Activated T-cell treated with anti-CD3 and anti-CD28 coated beads, Interleukin-2, amount 50 U/mL, for 24 hours (primary cell): ENCODE data around the gene FSD1.

Experiments
- DNase-seq: peaks from one replicate; pipeline ENCODE4 v3.0.0-alpha.2; 2020
- H3K27ac Mint-ChIP-seq: 2 replicates; pipeline ENCODE4 v1.8.0; 2020; ENCODE audit warnings: mild to moderate bottlenecking, mixed read lengths
- H3K27me3 Mint-ChIP-seq: 2 replicates; pipeline ENCODE4 v1.8.0; 2020; ENCODE audit warnings: mixed read lengths
- H3K36me3 Mint-ChIP-seq: 2 replicates; pipeline ENCODE4 v1.8.0; 2020; ENCODE audit warnings: low read depth, mixed read lengths
- H3K4me1 Mint-ChIP-seq: 2 replicates; pipeline ENCODE4 v1.8.0; 2020; ENCODE audit warnings: low read depth, mixed read lengths
- H3K4me3 Mint-ChIP-seq: 2 replicates; pipeline ENCODE4 v1.8.0; 2020; ENCODE audit warnings: mild to moderate bottlenecking, moderate library complexity, mixed read lengths
- H3K9me3 Mint-ChIP-seq: 2 replicates; pipeline ENCODE4 v1.8.0; 2020; ENCODE audit warnings: mixed read lengths

Gene FSD1

DNA sequence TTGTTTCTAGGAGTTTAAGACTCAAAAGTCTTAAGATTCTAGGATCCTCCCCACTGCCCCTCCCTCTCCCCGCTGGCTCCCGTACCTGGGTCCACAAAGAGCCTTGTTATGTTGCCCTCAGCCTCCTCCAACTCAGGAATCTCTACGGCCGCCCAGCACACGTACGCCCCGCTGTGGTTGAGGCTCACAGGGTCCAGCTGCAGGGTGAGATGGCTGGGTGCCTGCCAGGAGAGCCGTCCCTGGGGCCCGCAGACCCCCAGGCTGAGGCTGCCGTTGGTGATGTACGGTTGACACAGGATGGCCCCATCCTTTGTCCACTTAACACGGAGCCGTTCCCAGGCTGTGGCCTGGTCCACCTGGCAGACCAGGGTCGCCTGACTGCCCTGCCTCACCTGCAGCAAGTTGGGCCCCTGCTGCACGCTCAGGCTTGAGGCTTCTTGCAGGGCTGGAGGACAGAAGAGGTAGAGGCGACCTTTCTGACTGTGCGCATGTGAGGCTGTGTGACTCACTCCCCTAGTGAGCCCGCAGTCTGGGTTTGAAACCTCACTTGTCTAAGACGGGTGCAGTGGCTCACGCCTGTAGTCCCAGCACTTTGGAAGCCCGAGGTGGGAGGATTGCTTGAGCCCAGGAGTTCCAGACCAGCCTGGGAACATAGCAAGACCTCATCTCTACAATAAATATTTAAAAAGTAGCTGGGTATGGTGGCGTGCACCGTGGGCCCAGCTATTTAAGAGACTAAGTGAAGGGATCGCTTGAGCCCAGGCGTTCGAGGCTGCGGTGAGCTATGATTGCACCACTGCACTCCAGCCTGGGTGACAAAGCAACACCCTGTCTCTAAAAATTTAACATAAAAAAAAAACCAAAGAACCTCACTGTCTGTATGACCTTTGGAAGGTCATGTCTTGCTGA is 6.2 kb upstream of the FSD1 start:
- H3K4me3 Mint-ChIP-seq: no peak overlapping the region
- peak; percentile 50 for DNase-seq
- H3K4me1 Mint-ChIP-seq: peaks cover 30% of the 10 kb centered on the region
- no peaks in the 10 kb centered on the region for H3K9me3 Mint-ChIP-seq
- peaks cover 2% of the 10 kb centered on the region for H3K36me3 Mint-ChIP-seq
- no peak overlapping the region for H3K27ac Mint-ChIP-seq
- no peaks in the 10 kb centered on the region for H3K27me3 Mint-ChIP-seq

DNA sequence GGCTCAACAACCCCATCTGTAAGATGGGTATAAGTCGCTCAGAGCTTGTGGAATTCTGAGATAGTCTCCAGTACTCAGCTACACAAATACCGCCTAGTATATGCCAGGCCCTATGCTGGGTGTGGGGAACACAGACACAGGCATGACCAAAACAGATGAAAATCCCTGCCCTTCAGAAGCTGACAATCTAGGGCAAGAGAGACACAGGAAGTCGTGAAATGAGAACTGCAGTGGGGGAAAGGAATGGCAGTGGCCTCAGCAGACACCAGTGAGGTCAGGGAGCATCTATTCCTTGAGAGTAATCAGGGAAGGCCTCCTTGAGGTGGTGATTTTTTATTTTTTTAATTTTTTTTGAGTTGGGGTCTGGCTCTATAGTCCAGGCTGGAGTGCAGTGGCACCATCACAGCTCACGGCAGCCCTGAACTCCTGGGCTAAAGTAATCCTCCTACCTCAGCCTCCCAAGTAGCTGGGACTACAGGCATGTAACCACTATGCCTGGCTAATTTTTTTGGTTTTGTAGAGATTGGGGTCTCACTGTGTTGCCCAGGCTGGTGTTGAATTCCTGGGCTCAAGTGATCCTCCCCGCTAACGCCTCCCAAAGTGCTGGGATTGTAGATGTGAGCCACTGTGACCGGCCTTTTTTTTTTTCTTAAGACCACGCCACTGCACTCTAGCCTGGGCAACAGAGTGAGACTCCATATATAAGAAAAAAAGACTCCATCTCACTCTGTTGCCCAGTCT is 5.4 kb upstream of the FSD1 start:
- Mint-ChIP-seq H3K4me1 (peaks cover 35% of the 10 kb centered on the region), H3K9me3 (no peaks in the 10 kb centered on the region), H3K36me3 (peaks cover 2% of the 10 kb centered on the region), H3K27ac (no peak overlapping the region), H3K4me3 (no peak overlapping the region), H3K27me3 (no peaks in the 10 kb centered on the region)
- no peak for DNase-seq

DNA sequence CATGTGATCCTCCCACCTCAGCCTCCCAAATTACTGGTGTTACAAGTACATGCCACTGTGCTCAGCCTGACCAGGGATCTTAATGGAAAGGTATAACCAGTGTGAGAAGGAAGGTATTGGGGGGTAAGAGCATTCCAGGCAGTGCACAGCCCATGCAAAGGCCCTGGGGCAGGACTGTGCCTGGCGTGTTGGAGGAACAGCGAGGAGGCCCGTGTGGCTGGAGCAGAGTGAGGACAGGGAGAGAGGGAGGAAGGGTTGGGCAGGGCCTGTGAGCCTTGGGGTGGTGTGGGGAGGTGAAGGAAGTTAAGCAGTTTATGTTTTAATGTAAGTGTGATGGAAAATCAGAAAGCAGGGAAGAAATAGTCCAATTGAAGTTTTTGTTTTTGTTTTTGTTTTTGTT is 3.8 kb upstream of the FSD1 start:
- no peaks in the 10 kb centered on the region for H3K36me3 Mint-ChIP-seq
- peaks cover 42% of the 10 kb centered on the region for H3K4me1 Mint-ChIP-seq
- no peaks in the 10 kb centered on the region for H3K27me3 Mint-ChIP-seq
- H3K4me3 Mint-ChIP-seq: no peak overlapping the region
- DNase-seq: no peak
- no peak overlapping the region for H3K27ac Mint-ChIP-seq
- no peaks in the 10 kb centered on the region for H3K9me3 Mint-ChIP-seq

DNA sequence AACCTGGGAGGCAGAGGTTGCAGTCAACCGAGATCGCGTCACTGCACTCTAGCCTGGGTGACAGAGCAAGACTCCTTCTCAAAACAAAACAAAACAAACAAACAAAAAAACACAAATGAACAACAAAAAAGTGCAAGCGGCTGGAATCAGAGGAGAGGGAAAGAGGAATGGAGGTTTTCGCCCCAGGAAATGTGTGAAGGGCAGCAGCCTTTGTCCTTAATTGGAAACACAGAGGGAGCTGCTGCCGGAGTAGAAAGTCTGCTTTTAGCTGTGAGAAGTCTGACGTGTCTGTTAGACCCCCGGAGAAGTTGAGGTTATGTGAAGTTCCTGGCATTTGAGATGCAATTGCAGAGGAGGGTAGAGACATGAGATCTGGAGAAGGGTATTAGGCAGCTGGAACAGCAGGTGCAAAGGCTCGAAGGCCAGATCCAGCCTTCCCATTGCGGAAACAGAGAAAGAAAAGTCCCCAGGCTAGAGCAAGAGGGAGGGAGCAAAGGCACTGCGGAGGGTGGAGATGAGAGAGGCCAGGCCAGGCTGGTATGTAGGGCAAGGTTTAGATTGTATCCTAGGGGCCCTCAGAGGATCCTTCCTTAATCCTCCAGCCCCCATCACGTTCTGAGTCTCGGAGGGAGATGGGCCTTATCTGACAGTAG is 2.7 kb upstream of the FSD1 start:
- Mint-ChIP-seq H3K4me1 (peaks cover 42% of the 10 kb centered on the region), H3K36me3 (no peaks in the 10 kb centered on the region), H3K9me3 (no peaks in the 10 kb centered on the region), H3K27me3 (no peaks in the 10 kb centered on the region), H3K4me3 (peak overlapping the region; percentile 73), H3K27ac (peak overlapping the region; percentile 89)
- DNase-seq: no peak

DNA sequence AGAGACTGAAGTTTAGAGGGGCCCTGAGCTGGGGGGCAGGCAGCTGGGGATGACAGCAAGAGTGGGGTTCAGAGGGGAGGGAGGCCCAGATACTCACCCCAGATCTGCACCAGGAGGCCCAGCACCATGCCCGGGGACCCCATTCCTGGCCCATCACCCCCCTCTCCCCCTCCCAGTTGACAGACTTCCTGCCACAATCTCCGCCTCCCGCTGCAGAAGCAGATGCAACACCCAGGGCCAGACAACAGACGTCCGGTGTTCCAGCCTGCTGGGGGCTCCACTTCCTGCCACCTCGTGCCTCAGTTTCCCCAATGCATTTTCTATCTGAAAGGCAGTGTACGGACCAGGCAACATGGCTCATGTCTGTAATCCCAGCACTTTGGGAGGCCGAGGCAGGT is 2.2 kb upstream of the FSD1 start, which contains the start of gene TMIGD2:
TSS of gene TMIGD2 (minus strand) at position 147 of the 398 bp plus-strand sequence. CDS start at position 143, 4 bp downstream.
- H3K9me3 Mint-ChIP-seq: no peaks in the 10 kb centered on the region
- peak; percentile 54 for DNase-seq
- H3K4me3 Mint-ChIP-seq: peak within 1 kb of the TSS; percentile 73
- peak within 1 kb of the TSS; percentile 89 for H3K27ac Mint-ChIP-seq
- H3K36me3 Mint-ChIP-seq: no peaks in the 10 kb centered on the region
- H3K4me1 Mint-ChIP-seq: peaks cover 42% of the 10 kb centered on the region
- H3K27me3 Mint-ChIP-seq: no peaks in the 10 kb centered on the region

DNA sequence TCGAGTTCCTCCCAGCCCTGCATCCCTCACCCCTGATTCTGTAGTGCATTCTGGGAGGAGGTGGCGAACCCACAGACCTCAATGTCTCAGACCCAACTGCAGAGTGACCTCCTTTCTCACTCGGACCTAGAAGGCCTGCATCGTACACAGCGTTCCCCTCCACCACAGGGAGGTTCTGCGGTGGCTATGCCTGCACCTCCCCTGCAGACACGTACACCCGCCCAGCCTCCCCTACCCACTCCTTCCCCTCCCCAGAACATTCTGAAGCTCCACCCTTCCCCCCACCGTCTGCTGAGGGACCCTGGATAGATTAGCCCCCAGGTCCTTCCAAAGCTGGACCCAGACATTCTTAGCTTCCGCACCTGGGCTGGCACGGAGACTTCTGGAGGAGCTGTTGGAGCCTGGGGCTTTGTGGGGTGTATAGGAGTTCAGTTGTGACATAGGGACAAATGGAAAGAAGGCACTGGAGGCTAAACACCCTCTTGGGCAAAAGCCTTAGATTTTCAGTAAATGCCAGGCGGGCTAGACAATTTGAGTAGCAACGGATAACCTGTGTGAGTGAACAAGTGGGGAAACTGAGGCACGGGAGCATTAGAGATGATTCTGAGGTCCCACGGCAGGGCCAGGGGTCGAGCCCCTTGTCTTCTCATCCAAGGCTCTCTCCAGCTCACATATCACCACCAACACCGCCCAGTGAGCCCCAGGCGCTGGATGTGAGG is 420 bp upstream of the FSD1 start:
- no peaks in the 10 kb centered on the region for H3K36me3 Mint-ChIP-seq
- H3K27me3 Mint-ChIP-seq: no peaks in the 10 kb centered on the region
- H3K27ac Mint-ChIP-seq: peak overlapping the region; percentile 59
- H3K4me1 Mint-ChIP-seq: peaks cover 31% of the 10 kb centered on the region
- peak overlapping the region; percentile 61 for H3K4me3 Mint-ChIP-seq
- no peaks in the 10 kb centered on the region for H3K9me3 Mint-ChIP-seq
- no peak for DNase-seq

DNA sequence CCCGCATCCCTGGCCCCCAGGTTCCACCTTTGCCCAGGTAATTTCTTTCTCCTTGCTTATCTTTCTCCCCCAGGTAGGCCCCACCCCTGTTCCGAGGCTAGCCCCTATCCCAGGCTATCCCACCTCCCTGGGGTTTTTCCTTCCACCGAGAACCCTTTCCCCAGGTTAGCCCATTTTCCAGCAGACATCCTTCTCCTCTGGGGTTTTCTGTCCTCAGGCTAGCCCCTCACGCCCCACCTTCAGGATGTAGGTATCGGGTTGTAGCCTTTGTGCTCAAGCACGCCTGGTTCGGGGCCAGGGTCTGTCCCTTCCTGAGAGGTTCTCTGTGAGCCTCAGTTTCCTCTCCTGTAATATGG is 837 bp downstream of the FSD1 start:
- H3K27me3 Mint-ChIP-seq: no peaks in the 10 kb centered on the region
- H3K4me3 Mint-ChIP-seq: peak overlapping the region; percentile 60
- H3K4me1 Mint-ChIP-seq: peaks cover 31% of the 10 kb centered on the region
- H3K9me3 Mint-ChIP-seq: no peaks in the 10 kb centered on the region
- H3K27ac Mint-ChIP-seq: peak overlapping the region; percentile 29
- no peaks in the 10 kb centered on the region for H3K36me3 Mint-ChIP-seq
- no peak for DNase-seq

DNA sequence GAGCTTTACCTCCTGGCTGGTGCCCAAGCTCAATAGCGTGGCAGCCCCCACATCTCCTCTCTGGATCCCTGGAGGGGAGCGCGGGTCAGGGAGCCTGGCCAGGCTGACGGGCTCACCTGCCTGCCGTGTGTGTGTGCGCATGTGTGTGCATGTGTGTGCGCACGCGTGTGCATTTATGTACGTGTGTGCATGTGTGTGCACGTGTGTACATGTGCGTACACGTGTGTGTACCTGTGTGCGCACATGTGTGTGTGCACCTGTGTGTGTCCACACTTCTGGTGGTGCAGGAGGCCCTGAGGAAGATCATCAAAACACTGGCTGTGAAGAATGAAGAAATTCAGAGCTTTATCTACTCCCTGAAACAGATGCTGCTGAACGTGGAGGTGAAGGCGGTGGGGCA is 1.3 kb downstream of the FSD1 start:
- Mint-ChIP-seq H3K27ac (peak overlapping the region; percentile 29), H3K36me3 (no peaks in the 10 kb centered on the region)

DNA sequence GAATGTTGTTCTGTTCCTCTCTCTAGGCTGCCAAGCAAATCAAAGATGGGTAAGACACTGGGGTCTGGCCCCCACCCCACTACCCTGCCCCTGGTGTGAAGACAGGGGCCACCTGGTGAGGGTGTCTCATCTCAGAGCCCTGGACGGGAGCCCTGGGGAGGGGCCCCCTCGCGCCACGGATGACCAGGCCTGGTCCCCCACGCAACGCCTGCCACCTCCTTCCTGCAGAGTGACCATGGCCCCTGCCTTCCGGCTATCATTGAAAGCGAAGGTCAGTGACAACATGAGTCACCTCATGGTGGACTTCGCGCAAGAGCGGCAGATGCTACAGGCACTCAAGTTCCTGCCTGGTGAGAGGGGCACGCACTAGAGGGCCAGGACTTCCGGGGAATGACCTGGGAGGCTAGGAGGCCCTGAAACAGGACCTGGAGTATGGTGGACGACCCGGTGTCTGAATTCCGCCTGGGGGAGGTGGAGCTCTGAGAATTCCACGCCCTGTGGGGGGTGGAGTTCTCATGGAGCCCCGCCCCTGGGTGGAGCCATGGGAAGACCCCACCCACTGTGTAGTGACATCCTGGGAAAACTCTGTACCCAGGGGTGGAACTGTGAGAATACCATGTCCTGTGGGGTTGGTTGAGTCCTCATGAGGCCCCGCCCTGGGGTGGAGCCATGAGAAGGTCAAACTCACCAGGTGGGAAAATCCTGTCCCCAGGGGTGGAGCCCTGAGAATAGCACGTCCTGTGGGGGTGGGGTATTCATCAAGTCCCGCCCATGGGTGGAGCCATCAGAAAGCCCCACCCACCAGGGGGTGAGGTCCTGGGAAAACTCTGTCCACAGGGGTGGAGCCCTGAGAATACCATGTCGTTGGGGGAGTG is 6.1 kb downstream of the FSD1 start:
- no peak overlapping the region for H3K27ac Mint-ChIP-seq
- H3K36me3 Mint-ChIP-seq: peaks cover 4% of the 10 kb centered on the region
- DNase-seq: peak; percentile 49
- peaks cover under 1% of the 10 kb centered on the region for H3K4me1 Mint-ChIP-seq
- H3K4me3 Mint-ChIP-seq: no peak overlapping the region
- no peaks in the 10 kb centered on the region for H3K27me3 Mint-ChIP-seq
- no peaks in the 10 kb centered on the region for H3K9me3 Mint-ChIP-seq

More for the DNA sequence above, 1.3 kb downstream of the FSD1 start:
- Mint-ChIP-seq H3K9me3 (no peaks in the 10 kb centered on the region), H3K4me1 (peaks cover 29% of the 10 kb centered on the region), H3K27me3 (no peaks in the 10 kb centered on the region), H3K4me3 (peak overlapping the region; percentile 60)
- no peak for DNase-seq

DNA sequence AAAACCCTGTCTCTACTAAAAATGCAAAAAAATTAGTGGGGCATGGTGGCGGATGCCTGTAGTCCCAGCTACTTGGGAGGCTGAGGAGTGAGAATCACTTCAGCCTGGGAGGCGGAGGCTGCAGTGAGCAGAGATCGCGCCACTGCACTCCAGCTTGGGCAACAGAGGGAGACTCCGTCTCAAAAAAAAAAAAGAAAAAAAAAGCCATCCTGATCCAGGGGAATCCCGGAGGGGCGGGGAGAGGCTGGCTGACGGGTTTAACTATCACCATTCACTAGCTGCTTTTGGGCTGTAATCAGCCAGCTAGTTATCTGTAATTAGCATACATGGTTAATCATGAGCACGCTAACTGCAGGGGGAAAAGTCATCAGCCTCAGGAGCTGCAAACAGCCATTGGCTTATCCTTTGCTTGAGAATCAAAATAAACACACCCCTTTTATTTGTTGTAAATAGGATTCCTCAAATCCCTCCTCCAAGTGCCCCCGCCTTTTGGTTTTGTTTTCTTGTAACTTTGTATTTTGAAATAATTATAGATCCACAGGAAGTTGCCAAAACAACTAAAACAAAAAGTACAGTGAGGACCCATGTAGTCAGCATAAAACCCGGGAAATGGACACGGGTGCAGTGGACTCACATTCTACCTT is 9.6 kb downstream of the FSD1 start:
- DNase-seq: no peak
- Mint-ChIP-seq H3K27ac (no peak overlapping the region), H3K4me3 (no peak overlapping the region), H3K27me3 (no peaks in the 10 kb centered on the region), H3K9me3 (no peaks in the 10 kb centered on the region), H3K4me1 (no peaks in the 10 kb centered on the region), H3K36me3 (peaks cover 4% of the 10 kb centered on the region)

DNA sequence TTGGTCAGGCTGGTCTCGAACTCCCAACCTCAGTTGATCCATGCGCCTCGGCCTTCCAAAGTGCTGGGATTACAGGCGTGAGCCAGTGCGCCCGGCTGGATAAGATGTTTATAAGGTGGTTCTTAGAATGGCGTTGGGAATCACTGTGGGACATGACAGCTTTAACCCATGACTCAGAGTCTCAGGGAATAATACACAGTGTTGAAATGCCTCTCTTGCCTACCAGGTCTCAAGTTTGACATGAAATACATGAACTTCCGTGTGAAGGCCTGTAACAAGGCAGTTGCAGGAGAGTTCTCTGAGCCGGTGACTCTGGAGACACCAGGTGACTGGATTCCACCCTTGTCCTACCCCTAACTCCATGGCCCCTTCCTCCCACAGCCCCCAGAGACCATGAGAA is 12.6 kb downstream of the FSD1 start:
- Mint-ChIP-seq H3K9me3 (no peaks in the 10 kb centered on the region), H3K4me1 (no peaks in the 10 kb centered on the region), H3K4me3 (no peak overlapping the region), H3K27me3 (no peaks in the 10 kb centered on the region), H3K36me3 (no peaks in the 10 kb centered on the region), H3K27ac (no peak overlapping the region)
- no peak for DNase-seq

DNA sequence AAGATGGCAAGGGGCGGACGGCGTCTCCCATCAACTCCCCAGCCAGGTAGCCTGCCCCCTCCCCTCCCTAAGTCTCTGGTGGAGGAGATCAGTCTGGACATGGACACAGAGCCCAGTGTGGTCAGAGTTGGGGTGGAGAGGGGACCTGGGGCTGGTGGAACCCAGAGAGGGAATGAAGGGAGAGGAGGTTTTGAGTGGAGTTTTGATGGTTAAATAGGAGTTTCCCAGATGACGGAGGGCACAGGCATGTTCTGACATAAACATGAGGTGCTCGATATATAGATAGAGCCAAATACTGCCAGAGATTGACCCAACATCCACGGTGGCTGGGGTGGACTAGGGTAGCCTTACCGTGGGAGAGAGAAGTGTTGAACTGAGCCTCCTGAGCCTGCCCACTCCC is 14.1 kb downstream of the FSD1 start:
- no peak overlapping the region for H3K27ac Mint-ChIP-seq
- H3K36me3 Mint-ChIP-seq: no peaks in the 10 kb centered on the region
- no peak for DNase-seq
- H3K9me3 Mint-ChIP-seq: no peaks in the 10 kb centered on the region
- H3K4me3 Mint-ChIP-seq: no peak overlapping the region
- H3K4me1 Mint-ChIP-seq: no peaks in the 10 kb centered on the region
- no peaks in the 10 kb centered on the region for H3K27me3 Mint-ChIP-seq

DNA sequence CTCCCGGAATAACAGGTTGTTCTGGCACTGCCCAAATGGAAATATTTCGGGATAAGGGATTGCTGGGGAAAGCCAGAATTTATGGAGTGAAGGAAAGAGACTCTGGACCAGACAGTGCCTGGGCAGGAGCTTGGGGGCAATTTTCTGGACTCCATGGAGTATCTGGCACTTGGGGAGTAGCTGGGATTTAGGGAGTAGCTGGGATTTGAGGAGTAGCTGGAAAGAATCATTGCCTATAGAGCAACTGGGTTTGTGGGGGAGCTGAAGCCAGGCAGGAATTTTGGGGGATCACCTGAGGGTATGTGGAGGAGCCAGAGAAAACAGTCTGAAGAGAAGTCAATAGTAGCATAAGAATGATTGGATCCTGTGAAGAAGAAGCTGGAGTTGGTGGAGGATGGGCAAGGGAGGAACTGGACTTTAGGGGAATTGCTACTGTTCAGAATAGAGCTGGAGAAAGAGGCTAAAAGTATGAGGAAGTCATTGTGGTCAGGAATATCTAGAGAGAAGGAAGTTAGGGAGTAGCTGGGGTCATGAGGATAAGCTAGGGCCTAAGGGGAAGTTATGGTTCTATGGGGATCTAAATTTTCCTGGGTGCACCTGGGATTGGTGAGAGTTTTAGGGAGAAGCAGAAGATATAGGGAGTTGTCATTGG is 14.8 kb downstream of the FSD1 start:
- Mint-ChIP-seq H3K36me3 (no peaks in the 10 kb centered on the region), H3K27me3 (no peaks in the 10 kb centered on the region), H3K27ac (no peak overlapping the region), H3K4me3 (no peak overlapping the region), H3K4me1 (no peaks in the 10 kb centered on the region), H3K9me3 (no peaks in the 10 kb centered on the region)
- DNase-seq: no peak
